GM19463 (cell line): ENCODE data around the gene OTUB2.
"Not testable (repeated sequence)": the region's sequence is repeated elsewhere in the genome, so short reads cannot be mapped to it uniquely, and the experiment has no call there.

Source experiments
- ATAC-seq: cut with Tn5 transposase; IDR thresholded peaks from one replicate; pipeline ENCODE4 v1.9.1; 2021; ENCODE audit warnings: mild to moderate bottlenecking, moderate library complexity; ENCODE audit not compliant: unreplicated experiment

Gene OTUB2

DNA sequence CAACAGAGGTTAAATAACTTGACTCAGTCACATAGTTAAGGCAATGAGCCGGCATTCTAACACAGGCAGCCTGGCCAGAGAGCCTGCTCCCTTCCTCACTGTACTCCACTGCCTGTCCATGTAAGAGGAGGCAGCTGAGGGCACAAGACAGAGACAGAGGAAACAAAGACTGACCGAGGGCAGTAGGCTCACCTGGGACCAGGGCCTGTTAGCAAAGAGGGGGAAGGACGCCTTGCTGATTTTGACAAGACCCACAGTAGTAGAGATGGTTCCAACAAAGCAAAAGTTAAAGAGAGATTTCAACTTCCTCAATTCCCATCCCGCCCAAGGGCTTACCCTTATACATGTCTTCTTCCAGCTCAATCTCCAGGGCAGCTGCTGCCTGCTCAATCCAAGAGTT lies 26.5 kb downstream of the OTUB2 start:
- no peak for ATAC-seq

DNA sequence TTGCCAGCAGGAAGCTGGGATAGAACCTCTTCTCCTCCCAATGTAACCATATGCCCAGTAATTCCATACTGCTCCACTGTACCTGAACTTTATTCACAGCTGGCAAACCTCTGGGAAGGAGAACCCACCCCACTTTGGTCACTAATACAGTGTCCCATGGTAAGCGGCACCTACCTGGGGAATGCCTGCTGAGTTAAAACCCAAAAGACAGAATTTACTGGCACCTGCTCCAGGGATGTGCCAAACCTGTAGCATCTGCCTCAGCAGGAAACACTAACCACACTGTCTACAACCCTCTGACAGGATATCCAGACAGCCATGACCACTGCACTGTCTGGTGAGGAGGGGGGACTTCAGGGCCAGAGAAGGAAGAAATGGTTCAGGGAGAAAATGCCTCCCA lies 28.3 kb downstream of the OTUB2 start:
- ATAC-seq: no peak

DNA sequence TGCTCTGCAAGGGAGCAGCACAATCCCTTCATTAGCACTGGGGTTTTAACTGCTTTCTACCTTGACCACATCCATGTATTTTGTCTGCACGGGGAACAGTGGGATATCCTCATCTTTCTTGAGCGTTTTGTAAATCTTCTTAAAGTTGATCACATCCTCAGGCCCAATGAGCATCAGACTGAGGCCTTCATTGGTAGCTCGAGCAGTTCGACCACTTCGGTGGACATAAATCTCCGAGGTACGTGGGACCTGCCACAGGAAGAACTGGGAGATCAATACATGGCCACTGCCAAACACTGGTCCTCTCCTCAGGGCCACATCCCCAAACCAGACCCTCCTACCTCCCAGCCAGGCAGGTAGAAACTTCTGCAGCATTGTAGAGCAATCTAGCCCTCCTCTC lies 28.8 kb downstream of the OTUB2 start:
- no peak for ATAC-seq

DNA sequence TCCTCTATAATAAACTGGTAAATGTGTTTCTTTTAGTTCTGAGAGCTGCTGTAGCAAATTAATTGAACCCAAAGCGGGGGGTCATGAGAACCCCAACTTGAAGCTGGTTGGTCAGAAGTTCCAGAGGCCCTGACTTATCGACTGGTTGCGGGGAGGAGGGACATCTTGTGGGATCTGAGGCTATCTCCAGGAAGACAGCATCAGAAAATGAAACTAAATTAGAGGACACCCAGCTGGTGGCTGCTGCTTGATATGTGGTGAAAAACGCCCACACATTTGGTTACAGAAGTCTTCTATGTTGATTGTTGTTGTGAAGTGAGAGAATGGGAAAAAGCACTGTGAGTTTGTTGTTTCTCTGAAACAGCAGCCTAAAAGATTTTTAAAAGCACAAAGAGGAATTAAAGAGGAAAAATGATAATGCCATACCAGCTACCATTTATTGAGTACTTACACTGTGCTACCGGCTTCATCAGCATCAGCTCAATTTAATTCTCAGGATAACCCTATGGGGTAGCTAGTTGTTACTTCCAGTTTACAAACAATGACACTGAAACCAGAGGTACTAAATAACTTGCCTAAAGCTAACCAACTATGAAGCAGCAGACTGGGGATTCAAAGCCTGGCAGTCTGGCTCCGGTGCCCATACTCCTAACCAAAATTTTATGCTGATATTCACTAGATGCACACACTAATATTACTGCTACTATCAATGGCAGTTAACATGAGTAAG lies 30.6 kb downstream of the OTUB2 start:
- ATAC-seq: peak; percentile 82

DNA sequence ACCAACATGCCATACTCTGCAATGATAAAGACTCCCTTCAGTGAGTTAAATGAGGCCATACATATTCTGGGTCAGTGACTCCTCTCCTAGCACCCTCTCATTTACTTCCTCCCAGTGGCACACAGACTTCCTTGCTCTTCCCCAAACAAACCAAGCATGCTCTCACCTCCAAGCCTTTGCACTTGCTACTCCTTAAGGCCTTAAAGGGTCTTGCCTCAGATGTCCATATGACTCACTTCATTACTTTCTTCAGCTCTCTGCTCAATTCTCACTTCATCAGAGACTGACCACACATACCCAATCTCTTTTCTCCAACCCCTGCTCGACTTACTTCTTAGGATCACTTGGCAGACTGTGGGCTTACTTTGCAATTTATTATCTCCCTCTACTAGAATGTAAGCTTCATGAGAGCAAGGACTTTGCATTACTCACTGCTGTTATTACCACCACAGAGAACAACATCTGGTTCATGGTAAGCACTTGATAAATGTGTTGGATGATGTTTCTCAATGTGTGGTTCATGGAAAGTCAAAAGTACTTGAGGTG lies 32.1 kb downstream of the OTUB2 start:
- ATAC-seq: no peak

DNA sequence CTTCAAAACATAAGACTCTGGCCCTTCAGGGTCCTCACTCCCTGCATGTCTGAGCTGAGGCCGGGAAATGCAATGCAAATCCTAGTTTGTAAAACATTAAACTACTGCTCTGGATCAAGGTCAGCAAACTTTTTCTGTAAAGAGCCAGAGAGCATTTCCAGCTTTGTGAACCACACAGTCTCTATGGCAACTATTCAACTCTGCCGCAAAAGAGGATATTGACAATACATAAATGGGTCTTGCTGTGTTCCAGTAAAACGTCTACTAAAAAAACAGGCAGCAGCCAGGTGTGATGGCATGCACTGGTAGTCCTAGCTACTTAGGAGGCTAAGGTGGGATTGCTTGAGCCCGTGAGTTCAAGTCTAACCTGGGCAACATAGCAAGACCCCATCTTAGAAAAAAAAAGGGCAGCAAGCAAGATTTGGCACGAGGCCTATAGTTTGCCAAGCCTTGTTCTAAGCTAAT lies 32.6 kb downstream of the OTUB2 start:
- no peak for ATAC-seq

DNA sequence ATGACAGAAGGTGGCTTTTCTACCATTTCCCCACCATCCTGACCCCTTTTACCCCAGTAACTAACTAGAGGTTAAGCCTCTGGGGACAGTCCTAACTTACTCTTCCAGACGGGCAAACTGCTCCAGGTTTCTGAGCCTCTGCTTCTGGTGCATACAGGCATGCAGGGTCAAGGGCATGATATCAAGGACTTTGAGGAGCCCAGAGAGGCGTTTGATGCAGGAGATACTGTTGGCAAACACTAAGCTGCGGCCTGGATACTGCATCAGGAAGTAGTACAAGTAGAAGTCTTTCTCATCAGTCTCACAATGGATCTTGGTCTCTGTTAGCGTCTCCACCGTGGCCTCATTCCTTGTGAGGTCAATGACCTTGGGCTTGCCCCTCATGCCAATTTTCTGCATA lies 33.9 kb downstream of the OTUB2 start:
- ATAC-seq: no peak

DNA sequence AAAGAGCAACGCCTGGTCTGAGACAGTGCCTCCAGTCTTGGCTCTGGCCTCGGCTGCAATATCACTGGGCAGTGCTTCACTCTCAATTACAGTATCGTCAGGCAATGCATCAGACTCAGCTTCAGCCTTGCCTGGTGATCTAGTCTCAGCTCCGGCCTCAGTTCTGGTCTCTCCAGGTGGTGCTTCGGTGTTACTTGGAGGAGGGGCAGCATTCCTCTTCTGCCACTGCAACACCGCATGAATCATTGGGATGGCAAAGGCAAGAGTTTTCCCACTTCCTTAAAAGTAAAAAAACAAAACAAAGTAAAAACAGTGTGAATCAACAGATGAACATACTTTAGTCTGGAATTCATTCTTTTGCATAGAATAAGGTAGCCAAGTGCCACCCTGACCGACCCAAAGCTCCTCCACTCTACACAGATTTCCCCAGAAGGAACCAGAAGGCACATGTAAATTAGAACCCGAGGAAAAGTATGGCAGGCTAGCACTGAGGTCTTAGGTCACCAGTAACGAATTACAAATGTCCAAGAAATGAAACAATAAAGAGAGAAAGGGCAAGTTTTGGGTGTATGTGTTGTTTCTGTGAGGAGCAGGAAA lies 36.3 kb downstream of the OTUB2 start:
- ATAC-seq: no peak

DNA sequence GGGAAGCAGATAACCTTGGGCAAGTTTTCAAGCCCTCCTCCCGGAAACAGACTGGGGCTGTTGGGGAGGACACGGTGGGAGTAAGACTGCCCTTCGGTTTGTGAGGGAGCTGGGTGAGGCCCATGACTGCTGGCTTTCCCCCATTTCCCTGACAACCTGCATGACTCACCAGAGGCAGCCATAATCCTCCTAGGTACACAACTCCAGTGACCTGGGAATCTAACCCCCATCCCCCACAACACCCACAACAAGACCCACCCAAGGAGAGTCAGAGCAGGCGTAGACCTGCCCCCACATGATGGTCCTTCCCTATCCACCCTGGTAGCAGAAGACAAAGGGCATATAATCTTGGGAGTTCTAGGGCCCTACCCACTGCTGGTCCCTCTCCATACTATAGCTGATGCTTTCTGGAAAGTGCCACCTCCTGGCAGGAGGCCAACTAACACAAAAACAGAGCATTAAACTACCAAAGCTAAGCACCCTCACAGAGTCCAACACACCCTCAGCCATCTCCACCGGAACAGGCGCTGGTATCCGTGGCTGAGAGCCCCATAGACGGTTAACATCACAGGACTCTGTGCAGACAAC lies 40.0 kb downstream of the OTUB2 start:
- ATAC-seq: no peak

DNA sequence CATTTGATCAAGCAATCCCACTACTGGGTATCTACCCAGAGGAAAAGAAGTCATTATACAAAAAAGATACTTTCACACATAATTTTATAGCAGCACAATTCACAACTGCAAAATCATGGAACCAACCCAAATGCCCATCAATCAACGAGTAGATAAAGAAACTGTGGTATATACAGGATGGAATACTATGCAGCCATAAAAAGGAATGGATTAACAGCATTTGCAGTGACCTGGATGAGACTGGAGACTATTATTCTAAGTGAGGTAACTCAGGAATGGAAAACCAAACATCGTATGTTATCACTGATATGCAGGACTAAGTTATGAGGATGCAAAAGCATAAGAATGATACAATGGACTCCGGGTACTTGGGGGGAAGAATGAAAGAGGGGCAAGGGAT lies 45.9 kb downstream of the OTUB2 start:
- ATAC-seq: not testable (repeated sequence)

DNA sequence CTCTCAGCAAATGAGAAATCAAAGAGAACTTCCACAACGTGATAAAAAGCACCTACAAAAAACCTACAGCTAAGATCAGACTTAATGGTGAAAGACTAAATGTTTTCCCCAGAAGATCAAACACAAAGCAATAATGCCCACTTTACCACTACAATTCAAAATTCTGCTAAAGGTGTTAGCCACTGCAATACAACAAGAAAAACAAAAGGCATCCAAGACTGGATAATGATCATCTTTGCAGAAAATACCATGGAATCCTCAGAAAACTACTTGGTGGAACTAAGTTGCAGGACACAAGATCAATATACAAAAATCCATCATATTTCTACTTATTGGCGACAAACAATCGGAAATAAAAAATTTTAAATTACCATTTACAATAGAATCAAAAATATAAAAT lies 48.4 kb downstream of the OTUB2 start:
- ATAC-seq: no peak

DNA sequence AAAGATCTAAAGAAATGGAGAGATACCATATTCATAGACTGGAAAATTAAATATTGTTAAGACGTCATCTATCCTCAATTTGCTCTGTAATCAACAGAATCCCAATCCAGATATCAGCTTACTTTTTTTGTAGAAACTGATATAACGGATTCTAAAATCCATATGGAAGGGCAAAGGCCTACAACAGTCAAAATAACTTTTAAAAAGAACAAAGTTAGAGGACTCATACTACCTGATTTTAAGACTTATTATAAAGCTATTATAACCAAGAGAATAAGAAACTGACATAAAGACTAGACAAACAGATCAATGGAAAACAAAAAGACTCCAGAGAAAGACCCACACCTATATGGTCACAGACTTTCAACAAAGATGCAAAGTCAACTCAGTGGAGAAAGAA lies 48.9 kb downstream of the OTUB2 start:
- ATAC-seq: no peak

DNA sequence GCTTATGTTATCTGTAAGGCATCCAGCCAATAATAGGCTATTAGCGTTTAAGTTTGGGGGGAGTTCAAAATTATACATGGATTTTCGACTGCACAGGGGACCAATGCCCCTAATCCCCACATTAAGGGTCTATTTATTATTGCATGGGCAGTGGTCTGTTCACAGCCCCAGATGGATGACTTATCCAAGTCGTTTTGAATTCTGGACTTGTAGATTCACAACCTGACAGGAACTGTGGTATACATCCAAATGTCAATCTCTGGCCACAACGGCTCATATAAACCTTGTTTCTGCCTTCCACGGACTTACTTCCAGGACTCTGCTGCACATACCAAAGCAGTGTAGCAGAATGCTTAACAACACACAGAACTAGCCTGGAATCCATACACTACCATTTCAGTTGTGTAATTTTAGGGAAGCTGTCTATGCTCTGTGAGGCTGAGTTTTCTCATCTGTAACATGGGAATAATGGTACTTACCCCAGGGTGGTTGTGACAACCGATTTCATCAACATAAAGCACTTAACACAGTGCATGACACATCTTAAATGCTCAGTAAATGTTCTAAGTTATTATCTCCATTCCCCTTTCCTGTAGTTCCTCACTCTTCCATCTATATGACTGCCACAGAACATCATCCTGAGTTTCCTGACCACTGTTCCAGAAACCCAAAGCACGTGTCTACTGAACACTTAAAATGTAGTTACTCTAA lies 51.1 kb downstream of the OTUB2 start:
- no peak for ATAC-seq

DNA sequence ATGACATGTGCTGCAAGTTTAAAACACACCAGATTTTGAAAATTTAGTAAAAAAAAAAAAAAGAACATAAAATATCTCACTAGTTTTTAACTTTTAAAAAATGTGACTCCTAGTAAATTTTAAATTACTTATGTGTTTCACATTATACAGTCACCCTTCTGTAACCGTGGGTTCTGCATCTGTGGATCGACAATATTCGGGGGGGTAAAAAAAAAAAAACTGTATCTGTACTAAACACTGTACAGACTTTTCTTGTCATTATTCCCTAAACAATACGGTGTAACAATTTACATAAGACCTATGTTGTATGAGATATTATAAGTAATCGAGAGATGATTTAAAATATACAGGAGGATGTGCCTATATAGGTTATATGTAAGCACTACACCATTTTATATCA lies 51.7 kb downstream of the OTUB2 start:
- ATAC-seq: no peak

DNA sequence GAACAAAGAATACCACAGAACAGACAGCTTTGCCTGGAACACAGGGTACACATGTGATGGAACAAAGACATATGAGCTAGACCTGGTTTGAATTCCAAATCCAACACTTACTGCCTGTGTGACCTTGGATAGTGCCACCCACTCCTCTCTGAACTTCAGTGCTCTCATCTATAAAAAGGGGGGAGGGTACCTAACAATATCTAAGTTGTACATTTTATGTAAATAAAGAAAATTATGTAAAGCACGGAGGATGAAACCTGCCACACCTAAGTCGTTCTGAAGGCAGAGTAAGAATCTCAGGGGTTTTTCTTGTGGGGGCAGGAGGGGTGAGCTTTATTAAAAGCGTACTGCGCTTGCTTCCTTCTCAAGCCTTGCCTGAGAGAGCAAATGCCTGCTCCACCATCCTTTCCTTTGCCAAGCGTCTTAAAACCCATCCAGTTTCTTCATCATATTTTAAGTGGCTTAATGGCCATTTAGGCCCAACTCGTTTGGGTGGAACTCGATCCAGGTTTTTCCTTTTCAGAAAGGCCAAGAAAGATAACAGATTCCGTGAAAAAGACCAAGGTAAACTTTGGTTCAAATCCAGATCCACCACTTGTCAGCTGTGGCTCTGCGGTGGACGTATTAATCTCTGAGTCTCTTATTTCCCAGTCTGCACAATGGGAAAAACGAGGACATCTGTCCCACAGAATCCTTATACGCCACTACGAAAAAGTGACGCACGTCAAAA lies 53.9 kb downstream of the OTUB2 start:
- ATAC-seq: no peak

DNA sequence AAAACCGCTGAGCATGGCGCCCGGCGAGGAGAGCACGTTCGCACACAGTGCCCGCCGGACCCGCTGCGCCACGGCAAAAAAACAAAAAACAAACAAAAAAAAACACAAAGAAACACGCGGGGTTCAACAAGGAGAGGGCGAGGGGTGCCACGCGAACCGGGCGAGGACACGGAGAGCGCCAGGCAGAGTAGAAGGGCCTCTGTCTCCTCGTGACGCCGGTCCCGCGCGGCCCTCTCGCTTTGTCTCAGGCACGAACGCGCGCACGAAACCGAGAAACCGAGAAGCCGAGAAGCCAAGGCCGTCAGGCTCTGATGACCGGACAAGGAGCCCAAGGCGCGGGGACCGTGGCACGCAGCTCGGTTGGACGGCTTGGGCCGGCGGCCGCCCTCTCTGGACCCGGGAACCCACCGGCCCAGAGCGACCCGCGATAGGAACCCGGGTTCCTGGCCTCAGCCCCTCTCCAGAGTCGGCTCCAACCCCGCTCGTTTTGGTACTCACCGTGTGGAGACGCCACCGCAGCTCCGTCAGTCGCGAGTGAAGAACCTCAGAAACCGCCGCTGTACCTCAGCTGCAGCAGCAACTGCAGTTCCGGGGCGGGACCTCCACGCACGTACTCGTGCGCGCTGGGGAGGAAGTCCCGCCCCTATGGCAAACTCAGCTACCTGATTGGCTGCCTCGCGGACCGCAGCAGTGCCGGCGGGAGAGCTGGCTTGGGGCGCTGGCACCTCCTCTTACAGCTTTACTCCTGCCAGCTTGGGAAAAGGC lies 54.7 kb downstream of the OTUB2 start, which contains the start of the genes DDX24 and IFI27L1:
DDX24 (minus strand) TSS at position 582 of the 765 bp plus-strand sequence. CDS start 1,460 bp downstream, outside the sequence.
IFI27L1 (plus strand) TSS at position 690 of the 765 bp plus-strand sequence. CDS start 15,628 bp downstream, outside the sequence.
- peak; percentile 99 for ATAC-seq

DNA sequence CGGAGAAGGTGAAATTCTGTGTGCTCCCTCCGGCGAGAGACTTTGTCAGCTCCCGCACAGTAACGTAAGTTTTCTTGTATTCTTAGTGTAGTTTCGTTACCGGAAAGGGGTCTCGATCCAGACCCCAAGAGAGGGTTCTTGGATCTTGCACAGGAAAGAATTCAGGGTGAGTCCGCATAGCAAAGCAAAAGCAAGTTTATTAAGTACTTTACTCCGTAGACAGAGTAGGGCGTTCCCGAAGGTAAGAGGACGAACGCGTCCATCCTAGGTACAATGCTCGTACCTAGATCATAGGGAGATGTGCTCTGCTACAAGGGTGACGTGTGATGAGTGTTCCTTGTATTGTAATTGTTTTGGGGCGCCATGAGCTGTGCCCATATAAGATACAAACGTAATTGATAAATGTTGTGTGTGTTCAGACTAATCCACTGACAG lies 55.3 kb downstream of the OTUB2 start:
- ATAC-seq: peak; percentile 10

DNA sequence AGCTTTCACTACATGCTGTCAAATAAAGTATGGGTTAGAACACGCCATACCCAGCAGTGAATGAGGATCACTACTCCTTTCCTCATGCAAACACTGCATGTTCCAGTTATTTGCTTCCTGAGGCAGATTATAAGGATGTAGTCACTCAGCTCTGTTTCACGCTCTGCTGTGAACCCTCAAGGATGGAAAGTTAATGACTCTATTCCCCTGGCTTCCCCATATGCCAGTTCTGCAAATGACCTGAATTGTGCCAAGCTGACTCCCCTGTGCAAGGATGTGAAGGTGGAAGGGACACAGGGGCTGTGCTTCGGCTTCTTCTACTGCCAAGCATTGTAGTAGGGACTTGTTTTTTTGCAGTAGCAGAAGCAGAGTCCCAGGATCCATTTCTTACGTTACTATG lies 61.8 kb downstream of the OTUB2 start:
- no peak for ATAC-seq

DNA sequence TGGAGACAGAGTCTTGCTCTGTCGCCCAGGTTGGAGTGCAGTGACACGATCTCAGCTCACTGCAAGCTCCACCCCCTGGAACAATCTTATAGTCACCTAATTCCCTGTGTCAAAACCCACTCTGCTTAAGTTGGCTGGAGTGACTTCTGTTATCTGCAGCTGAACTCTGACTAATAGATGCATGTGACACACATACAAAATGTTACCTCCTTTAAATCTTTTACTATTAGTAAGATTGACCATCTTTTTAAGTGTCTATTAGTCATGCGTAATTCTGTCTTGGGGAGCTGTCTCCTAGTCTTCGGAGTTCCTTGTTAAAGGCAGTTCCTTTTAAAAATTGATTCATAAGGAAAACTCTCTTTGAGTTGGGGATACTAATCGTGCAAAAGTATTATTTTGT lies 62.4 kb downstream of the OTUB2 start:
- no peak for ATAC-seq

DNA sequence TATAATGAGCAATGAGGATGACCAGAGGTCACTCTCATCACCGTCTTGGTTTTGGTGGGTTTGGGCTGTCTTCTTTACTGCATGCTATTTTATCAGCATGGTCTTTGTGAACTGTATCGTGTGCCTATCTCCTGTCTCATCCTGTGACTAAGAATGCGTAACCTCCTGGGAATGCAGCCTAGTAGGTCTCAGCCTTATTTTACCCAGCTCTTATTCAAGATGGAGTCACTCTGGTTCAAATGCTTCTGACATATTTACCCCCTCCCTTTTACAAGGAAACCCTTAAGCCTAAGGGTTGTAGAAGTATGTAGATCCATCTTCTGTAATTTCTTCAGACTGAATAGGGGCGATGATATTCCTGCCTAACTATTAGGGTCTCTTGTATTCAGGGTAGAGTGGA lies 63.3 kb downstream of the OTUB2 start:
- ATAC-seq: no peak
